Rectal smooth muscle tissue (tissue), 1 donor: ENCODE results near the gene OR8B3.

ENCODE experiments used
- H3K27ac ChIP-seq: one replicate; pipeline ENCODE4 v1.7.0; 2013; ENCODE audit warnings: low read depth, low read length, inconsistent platforms
- H3K27me3 ChIP-seq: one replicate; pipeline ENCODE4 v1.7.0; 2013; ENCODE audit warnings: low read length; ENCODE audit not compliant: control insufficient read depth, insufficient read depth
- H3K36me3 ChIP-seq: one replicate; pipeline ENCODE4 v1.7.0; 2013; ENCODE audit warnings: low read length; ENCODE audit not compliant: control insufficient read depth, insufficient read depth
- H3K4me1 ChIP-seq: one replicate; pipeline ENCODE4 v1.7.0; 2013; ENCODE audit warnings: low read length; ENCODE audit not compliant: control insufficient read depth, insufficient read depth
- H3K4me3 ChIP-seq: one replicate; pipeline ENCODE4 v1.7.0; 2013; ENCODE audit warnings: low read length
- H3K9ac ChIP-seq: one replicate; pipeline ENCODE4 v1.7.0; 2013; ENCODE audit warnings: low read length

OR8B3 gene, protein sequence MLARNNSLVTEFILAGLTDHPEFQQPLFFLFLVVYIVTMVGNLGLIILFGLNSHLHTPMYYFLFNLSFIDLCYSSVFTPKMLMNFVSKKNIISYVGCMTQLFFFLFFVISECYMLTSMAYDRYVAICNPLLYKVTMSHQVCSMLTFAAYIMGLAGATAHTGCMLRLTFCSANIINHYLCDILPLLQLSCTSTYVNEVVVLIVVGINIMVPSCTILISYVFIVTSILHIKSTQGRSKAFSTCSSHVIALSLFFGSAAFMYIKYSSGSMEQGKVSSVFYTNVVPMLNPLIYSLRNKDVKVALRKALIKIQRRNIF

DNA sequence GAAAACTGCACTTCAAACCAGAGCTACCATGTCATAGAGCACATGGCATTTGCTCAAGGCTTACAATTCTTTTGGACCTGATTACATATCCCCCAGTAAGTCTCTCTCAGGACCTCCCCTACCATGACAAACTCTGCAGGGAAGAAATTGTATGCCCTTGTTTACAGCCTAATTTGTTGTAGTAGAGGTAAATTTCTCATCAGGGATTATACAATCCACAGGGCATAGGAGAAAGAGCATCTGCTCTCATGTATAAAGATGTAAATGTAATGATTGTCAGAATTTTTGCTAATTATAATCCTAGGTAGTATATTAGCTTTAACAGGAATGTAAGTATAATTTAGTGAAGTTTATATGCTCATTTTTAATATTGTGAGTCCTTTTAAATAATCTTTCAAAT is at the start of gene OR8B3:
Gene OR8B3 (minus strand): TSS at position 101 of the 400 bp plus-strand sequence. CDS start 1,673 bp downstream, outside the sequence.
- Histone ChIP-seq H3K27ac (no peak within 1 kb of the TSS), H3K9ac (no peak within 1 kb of the TSS), H3K4me3 (no peak within 1 kb of the TSS), H3K4me1 (no peaks in the 10 kb centered on the region), H3K27me3 (no peaks in the 10 kb centered on the region), H3K36me3 (no peaks in the 10 kb centered on the region)

DNA sequence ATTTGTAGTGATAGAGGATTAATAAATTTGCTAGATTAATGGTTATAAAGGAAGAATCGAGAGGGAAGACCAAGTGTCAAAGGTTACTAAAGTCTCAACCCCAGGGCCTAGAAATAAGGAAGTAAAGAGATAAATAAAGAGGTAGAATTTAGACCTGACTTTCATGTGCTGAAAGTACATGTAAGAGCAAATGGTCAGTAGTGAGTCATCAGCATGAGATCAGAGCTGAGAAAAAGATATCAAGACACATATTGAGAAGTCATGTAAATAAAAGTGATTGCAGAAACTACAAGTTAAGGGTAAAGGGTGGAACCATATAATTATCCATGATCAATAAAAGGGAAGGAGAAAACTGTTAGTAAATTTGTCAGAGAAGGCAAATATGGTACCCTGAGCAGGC is 48.1 kb upstream of the OR8B3 start:
- Histone ChIP-seq H3K4me1 (no peaks in the 10 kb centered on the region), H3K27me3 (no peaks in the 10 kb centered on the region), H3K4me3 (no peak overlapping the region), H3K9ac (no peak overlapping the region), H3K36me3 (no peaks in the 10 kb centered on the region), H3K27ac (no peak overlapping the region)

DNA sequence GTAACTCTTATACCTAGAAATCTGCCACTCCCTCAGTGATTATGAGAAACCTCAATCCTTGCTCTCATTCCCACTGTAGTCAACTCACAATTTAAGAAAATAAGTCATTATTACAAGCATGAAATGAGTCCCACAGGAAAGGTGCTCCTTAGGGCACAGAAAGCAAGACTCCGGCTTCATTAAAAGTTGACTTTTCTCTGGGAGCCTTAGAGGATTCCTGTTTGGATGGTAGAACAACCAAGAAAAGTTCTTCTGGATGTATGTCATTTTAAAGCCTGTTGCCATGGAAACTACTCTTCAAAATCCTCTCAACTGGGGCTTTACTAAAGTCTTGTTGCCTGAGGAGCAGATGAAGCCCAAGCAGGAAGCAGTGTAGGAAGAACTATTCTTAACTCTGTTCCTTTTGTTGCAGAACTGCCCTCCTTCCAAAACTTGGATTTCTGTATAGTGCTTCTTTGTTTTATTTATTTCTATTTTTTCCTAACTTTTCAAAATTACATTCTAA is 46.9 kb upstream of the OR8B3 start, which contains the start of gene OR8B8:
Gene OR8B8 (minus strand): TSS at position 51 of the 505 bp plus-strand sequence. CDS start 4,611 bp downstream, outside the sequence.
- Histone ChIP-seq H3K4me3 (no peak within 1 kb of the TSS), H3K27ac (no peak within 1 kb of the TSS), H3K36me3 (no peaks in the 10 kb centered on the region), H3K9ac (no peak within 1 kb of the TSS), H3K4me1 (no peaks in the 10 kb centered on the region), H3K27me3 (no peaks in the 10 kb centered on the region)

DNA sequence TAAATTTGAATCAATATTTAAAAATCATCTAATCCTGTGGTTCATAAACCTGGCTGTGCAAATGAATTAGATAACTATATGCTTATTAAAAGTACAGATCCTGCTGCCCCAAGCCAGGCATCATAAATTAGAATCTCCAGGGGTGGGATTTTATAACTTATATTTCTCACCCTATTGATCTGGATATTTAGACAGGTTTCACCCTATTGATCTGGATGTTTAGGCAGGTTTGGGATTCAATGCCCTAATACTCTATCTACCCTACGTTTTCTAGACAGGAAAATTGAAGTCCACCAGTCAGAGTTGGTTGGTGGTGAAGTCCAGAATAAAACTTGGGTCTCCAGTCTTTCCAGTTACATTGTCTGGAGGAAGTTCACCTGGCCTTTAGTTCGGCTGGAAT is 44.0 kb upstream of the OR8B3 start:
- Histone ChIP-seq H3K27me3 (no peaks in the 10 kb centered on the region), H3K36me3 (no peaks in the 10 kb centered on the region), H3K4me1 (no peaks in the 10 kb centered on the region), H3K9ac (no peak overlapping the region), H3K27ac (no peak overlapping the region), H3K4me3 (no peak overlapping the region)

DNA sequence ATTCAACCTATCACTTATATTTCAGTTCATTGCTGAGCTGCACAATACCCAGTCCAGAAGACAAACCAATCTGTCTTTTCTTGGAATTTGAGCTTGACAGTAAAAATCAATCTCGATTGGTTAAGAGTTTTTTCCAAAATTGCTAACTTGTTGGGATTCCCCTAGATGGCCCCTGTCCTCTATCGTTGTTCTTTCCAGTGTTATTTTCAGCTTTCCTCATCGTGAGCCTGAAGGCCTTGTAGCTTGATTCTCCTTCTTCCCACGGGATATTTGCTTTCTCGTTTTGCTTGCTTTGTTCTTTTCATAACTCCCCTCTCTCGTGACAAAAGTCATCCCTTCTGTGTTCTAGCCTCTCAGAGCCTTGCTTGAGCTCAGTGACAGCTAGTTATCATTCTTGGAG is 43.6 kb upstream of the OR8B3 start:
- Histone ChIP-seq H3K9ac (no peak overlapping the region), H3K36me3 (no peaks in the 10 kb centered on the region), H3K27ac (no peak overlapping the region), H3K27me3 (no peaks in the 10 kb centered on the region), H3K4me1 (no peaks in the 10 kb centered on the region), H3K4me3 (no peak overlapping the region)

DNA sequence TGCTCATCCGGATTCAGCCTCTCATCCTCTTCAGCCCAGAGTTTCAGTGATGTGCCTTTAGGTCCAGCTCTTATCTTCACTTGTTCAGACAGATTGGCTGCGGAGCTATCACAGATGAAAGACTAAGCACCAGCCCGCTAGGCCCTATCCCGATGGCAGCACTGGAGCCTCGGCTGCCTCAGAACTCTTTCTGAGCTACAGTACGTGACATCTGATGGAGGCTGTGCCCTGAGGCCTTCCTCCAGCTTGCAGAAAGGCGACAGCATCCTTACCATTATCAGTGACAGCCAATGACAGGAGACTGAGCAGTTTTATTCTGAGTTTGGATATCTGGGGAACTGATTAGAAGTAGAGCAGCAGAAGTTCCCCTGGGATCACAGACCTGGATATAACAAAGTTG is 42.7 kb upstream of the OR8B3 start:
- no peak overlapping the region for H3K4me3 ChIP-seq
- no peaks in the 10 kb centered on the region for H3K36me3 ChIP-seq
- no peak overlapping the region for H3K9ac ChIP-seq
- no peaks in the 10 kb centered on the region for H3K4me1 ChIP-seq
- no peaks in the 10 kb centered on the region for H3K27me3 ChIP-seq
- H3K27ac ChIP-seq, result no peak overlapping the region

DNA sequence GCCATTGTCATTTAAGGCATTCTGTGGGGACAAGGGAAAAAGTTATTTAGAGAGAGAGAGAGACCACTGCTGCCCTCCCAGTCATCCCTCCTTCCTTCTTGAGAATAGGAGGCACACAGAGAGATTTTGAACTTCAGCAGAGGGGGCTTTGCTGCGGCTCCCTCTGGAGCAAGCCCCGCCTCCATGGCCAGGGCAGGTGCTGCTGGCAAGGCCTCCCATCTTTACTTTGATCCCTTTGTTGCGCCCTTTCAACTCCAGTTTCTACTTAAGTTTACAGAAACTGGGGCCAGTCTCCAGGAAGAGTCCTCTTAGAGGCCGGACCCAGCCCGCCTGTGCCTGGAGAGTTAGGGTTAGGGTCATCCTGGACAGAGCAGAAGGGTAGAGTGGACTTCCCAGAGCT is 42.3 kb upstream of the OR8B3 start:
- no peak overlapping the region for H3K27ac ChIP-seq

DNA sequence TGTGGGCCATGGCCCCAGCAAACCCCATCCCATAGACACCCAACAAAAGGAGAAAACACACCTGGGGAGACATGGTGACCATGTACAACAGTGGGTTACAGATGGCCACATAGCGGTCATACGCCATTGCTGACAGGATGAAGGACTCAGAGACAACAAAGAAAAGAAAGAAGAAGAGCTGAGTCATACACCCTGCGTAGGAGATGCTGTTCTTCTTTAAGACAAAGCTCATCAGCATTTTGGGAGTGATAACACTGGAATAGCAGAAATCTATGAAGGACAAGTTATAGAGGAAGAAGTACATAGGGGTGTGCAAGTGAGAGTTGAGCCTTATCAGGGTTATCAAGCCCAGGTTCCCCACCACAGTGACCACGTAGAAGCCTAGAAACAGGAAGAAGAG is 41.8 kb upstream of the OR8B3 start:
- no peak overlapping the region for H3K4me3 ChIP-seq
- no peaks in the 10 kb centered on the region for H3K36me3 ChIP-seq
- H3K4me1 ChIP-seq, result no peaks in the 10 kb centered on the region
- H3K27ac ChIP-seq, result no peak overlapping the region
- no peak overlapping the region for H3K9ac ChIP-seq
- H3K27me3 ChIP-seq, result no peaks in the 10 kb centered on the region

More for the DNA sequence above, 42.3 kb upstream of the OR8B3 start:
- Histone ChIP-seq H3K36me3 (no peaks in the 10 kb centered on the region), H3K4me3 (no peak overlapping the region), H3K9ac (no peak overlapping the region), H3K4me1 (no peaks in the 10 kb centered on the region), H3K27me3 (no peaks in the 10 kb centered on the region)

DNA sequence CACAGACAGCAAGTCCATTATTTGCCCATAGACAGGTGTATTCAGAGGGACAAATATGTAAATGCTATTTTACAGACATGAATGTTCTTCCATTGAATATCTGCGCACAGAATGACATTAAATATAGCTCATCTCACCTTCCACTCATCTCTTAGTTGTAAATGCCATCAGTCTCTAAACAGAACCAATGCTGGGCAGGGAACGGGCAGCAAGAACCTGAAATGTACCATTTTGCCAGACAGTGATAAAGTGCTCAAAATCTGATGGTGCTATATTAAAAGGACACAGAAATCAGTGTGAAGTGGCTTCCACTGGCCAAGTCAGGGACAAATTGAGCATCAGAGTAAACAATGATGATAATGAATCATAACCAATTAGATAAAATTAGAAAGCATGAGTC is 35.9 kb upstream of the OR8B3 start:
- Histone ChIP-seq H3K27ac (no peak overlapping the region), H3K36me3 (no peaks in the 10 kb centered on the region), H3K9ac (no peak overlapping the region), H3K4me1 (no peaks in the 10 kb centered on the region), H3K4me3 (no peak overlapping the region), H3K27me3 (no peaks in the 10 kb centered on the region)

DNA sequence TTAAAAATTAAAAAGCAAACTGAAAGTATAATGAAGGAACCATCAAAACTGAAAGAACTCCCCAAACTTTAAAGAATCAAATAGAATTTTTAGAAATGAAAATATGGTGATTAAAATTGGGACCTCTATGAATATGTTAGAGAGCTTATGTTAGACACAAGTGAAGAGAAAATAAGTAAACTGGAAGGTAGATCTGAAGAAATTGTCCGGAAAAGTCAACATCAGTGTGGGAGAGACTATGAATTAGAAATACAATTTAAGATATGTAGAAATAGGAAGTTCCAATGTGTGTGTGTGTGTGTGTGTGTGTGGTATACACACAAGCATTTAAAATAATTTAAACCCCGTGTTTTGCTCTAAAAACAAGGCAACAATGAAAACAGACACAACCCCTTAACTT is 30.8 kb upstream of the OR8B3 start:
- Histone ChIP-seq H3K4me1 (no peaks in the 10 kb centered on the region), H3K27me3 (no peaks in the 10 kb centered on the region), H3K4me3 (no peak overlapping the region), H3K9ac (no peak overlapping the region), H3K27ac (no peak overlapping the region), H3K36me3 (no peaks in the 10 kb centered on the region)

DNA sequence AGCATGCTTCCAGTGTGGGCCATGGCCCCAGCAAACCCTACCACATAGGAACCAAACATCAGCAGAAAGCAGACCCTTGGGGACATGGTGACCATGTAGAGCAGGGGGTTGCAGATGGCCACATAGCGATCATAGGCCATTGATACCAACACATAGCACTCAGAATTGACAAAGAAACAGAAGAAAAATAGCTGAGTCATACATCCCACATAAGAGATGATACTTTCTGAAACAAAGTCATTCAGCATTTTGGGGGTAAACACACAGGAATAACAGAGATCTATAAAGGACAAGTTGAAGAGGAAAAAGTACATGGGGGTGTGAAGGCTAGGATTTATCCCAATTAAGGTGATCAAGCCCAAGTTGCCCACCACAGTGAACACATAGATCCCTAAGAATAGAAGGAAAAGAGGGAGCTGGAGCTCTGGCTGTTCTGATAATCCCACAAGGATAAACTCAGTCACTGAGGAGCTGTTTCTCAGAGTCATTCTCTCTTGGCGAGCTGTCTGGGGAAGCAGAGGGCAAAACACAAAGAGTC is 25.6 kb upstream of the OR8B3 start, which contains the start of gene OR8B4:
Gene OR8B4 (minus strand): TSS at position 488 of the 538 bp plus-strand sequence. CDS start 0 bp downstream, at position 488.
- H3K27ac ChIP-seq, result no peak within 1 kb of the TSS
- no peaks in the 10 kb centered on the region for H3K27me3 ChIP-seq
- H3K9ac ChIP-seq, result no peak within 1 kb of the TSS
- no peaks in the 10 kb centered on the region for H3K4me1 ChIP-seq
- H3K4me3 ChIP-seq, result no peak within 1 kb of the TSS
- no peaks in the 10 kb centered on the region for H3K36me3 ChIP-seq

DNA sequence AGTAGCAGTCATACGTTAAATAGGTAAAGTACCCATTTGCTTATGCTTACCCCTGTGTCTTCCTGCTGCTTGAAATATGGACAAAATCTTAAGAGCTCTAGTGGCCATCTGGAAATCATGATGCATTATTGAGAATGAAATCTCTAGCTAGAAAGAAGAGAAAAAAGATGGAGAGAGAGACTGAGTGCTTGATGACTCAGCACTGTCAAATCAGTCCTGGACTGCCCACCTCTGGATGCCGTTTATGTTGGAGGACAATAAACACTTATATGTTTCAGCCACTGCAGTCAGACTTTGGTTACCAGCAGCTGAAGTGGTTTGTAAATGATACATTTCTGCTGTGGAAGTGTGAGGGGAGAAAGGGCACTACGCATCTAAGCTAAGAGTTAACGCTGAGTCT is 22.2 kb upstream of the OR8B3 start:
- no peak overlapping the region for H3K4me3 ChIP-seq
- no peaks in the 10 kb centered on the region for H3K27me3 ChIP-seq
- no peak overlapping the region for H3K9ac ChIP-seq
- H3K36me3 ChIP-seq, result no peaks in the 10 kb centered on the region
- H3K4me1 ChIP-seq, result no peaks in the 10 kb centered on the region
- no peak overlapping the region for H3K27ac ChIP-seq
